Measurements from ENCODE around the gene MIDN. TPM values are rescaled to one million over a fixed set of nuclear protein-coding genes. Genes with fewer than 3 reads are reported as not detected.
"Not testable (repeated sequence)": the region's sequence is repeated elsewhere in the genome, so short reads cannot be mapped to it uniquely, and the experiment has no call there.

The MIDN gene
- 10 to 100 TPM; 12.4 to 65.0 (median 40.4) TPM for total RNA-seq

DNA sequence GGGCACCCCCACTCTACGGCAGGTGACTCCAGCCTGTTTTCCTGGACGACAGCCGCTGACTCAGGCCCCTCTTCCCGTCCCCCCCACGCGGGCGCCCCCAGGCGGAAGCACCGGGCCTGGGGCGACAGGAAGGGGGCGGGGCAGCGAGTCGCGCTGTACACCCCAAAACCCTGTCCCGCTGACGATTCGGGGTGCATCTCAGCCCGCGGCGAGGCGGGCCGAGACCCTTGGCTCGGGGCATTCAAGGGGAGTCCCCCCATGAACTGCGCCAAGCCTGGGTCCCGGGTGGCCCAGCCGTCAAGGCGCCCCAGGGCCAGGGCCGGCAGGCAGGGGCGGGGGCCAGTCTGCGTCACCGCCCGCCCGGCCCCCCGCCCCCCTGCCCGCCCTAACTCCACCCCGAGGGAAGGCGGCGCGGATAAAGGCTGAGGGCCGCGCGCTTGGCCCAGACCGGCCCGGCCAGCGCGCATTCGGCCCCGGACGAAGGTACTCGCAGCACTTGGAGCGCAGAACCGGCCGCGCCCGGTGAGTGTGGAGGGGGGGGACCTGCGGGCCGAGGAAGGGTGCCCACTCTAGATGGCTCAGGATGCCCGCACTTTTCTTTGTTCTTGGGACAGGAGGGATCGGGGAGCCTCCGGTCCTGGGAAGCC lies at the start of gene MIDN:
Gene MIDN, plus strand, starts transcription at position 445 of the 647 bp plus-strand sequence. CDS start 1,714 bp downstream, outside the sequence.
- TF ChIP-seq, protein P1, sequence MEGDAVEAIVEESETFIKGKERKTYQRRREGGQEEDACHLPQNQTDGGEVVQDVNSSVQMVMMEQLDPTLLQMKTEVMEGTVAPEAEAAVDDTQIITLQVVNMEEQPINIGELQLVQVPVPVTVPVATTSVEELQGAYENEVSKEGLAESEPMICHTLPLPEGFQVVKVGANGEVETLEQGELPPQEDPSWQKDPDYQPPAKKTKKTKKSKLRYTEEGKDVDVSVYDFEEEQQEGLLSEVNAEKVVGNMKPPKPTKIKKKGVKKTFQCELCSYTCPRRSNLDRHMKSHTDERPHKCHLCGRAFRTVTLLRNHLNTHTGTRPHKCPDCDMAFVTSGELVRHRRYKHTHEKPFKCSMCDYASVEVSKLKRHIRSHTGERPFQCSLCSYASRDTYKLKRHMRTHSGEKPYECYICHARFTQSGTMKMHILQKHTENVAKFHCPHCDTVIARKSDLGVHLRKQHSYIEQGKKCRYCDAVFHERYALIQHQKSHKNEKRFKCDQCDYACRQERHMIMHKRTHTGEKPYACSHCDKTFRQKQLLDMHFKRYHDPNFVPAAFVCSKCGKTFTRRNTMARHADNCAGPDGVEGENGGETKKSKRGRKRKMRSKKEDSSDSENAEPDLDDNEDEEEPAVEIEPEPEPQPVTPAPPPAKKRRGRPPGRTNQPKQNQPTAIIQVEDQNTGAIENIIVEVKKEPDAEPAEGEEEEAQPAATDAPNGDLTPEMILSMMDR (IDR thresholded peaks at IDR 0.05), result peak in 3 of 6 experiments; percentile 21 to 32 (median 21)
- peak in 3 of 4 donors; percentile 32 to 91 (median 85) for TF ChIP-seq POLR2A (IDR thresholded peaks at IDR 0.05)
- H3K27me3 ChIP-seq, result no peaks in the 10 kb centered on the region
- peak within 1 kb of the TSS; percentile 96 to 100 (median 100) for H3K27ac ChIP-seq
- intact Hi-C loops (cut with DNase I), result no loop called here
- DNase-seq, result no peak
- peaks cover 0 to 35% (median 8%) of the 10 kb centered on the region in 3 donors for H3K36me3 ChIP-seq
- peak within 1 kb of the TSS; percentile 73 to 98 (median 90) for H3K4me3 ChIP-seq
- H3K9me3 ChIP-seq, result no peaks in the 10 kb centered on the region
- peaks cover 49 to 79% (median 59%) of the 10 kb centered on the region in 3 donors for H3K4me1 ChIP-seq
- 0% methylated on average over 3 to 9 of the region's 60 CpGs for WGBS, 2 donors

DNA sequence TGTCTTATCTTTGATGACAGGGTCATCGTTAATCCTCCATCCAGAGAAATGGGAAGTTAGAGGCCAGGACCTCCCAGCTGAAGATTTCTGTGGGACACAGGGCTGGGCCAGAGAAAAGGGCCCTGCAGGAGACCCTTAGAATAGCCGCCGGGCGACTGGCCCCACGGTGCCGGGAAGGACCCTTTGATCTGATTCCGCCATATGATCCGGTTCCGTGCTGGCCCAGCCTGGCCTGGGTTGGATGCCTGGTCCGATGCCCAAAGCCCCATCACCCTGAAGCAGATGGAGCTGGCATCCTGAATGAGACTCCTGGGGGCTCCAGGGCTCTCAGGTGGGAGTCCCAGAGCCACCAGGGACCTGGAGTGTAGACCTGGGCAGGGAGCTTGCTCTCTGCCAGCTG lies 48.9 kb upstream of the MIDN start:
- TF ChIP-seq, protein P1 (IDR thresholded peaks at IDR 0.05), result no peak
- no peak for TF ChIP-seq POLR2A (IDR thresholded peaks at IDR 0.05)
- H3K27ac ChIP-seq, result no peak overlapping the region
- DNase-seq, result no peak
- intact Hi-C loops (cut with DNase I), result no loop called here
- H3K27me3 ChIP-seq, result no peaks in the 10 kb centered on the region
- 89 to 91% methylated on average over 9 of the region's 10 CpGs for WGBS, 2 donors
- H3K4me3 ChIP-seq, result no peak overlapping the region
- no peaks in the 10 kb centered on the region for H3K9me3 ChIP-seq
- H3K4me1 ChIP-seq, result peaks cover 0 to 15% (median under 1%) of the 10 kb centered on the region in 3 donors
- no peaks in the 10 kb centered on the region for H3K36me3 ChIP-seq

DNA sequence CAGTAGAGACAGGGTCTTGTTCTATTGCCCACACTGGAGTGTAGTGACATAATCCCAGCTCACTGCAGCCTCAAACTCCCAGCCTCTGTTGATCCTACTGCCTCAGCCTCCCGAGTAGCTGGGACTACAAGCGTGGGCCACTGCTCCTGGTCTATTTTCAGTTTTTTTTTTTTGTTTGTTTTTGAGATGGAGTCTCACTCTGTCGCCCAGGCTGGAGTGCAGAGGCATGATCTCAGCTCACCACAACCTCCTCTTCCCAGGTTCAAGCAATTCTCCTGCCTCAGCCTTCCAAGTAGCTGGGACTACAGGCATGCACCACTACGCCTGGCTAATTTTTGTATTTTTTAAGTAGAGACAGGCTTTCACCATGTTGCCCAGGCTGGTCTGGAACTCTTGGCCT lies 47.8 kb upstream of the MIDN start:
- H3K4me1 ChIP-seq, result peaks cover 0 to 21% (median 5%) of the 10 kb centered on the region in 3 donors
- H3K27me3 ChIP-seq; H3K36me3 ChIP-seq; intact Hi-C loops (cut with DNase I); H3K27ac ChIP-seq; H3K9me3 ChIP-seq; H3K4me3 ChIP-seq; DNase-seq: not testable (repeated sequence)
- WGBS, 2 donors, result 82 to 93% methylated on average over 4 of the region's 4 CpGs

DNA sequence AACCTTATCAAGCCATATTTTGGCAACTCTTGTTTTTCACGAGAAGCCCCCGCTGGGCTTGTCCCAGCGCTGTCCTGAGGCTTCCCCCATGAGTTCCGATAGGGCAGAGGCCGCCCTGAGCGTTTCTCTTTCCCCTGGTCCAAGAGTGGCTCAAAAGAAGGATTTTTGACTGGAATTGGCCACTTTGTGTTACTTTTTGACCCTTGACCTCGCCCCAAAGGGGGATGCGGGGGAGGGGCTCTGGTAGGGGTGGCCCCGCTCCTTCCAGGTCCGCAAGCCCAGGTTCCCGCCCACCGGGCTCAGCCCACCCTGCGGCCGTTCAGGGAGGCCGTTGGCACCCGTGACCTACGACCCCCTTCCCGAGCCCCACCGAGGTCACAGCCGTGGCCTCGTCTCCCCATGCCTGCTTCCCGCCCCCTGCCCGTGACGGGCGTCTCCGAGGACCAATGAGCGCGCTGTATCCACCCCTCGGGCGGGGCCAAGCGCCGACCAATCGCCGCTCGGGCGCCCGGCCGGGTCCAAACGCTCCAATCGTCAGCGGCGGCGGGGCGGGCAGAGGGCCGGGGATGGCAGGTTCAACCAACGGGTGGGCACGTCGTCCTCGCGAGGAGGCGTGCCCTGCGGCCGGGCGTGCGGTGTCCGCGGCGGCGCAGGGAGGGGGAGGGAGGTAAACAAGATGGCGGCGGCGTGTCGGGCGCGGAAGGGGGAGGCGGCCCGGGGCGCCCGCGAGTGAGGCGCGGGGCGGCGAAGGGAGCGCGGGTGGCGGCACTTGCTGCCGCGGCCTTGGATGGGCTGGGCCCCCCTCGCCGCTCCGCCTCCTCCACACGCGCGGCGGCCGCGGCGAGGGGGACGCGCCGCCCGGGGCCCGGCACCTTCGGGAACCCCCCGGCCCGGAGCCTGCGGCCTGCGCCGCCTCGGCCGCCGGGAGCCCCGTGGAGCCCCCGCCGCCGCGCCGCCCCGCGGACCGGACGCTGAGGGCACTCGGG lies 43.0 kb upstream of the MIDN start, which contains the start of gene STK11:
Gene STK11, plus strand, starts transcription at position 665 of the 986 bp plus-strand sequence. CDS start 1,136 bp downstream, outside the sequence.
- Histone ChIP-seq H3K27ac (peak within 1 kb of the TSS; percentile 85 to 93 (median 90)), H3K4me3 (peak within 1 kb of the TSS; percentile 59 to 81 (median 71)), H3K36me3 (peaks cover 0 to 6% (median 0%) of the 10 kb centered on the region in 3 donors), H3K4me1 (peaks cover 31 to 63% (median 32%) of the 10 kb centered on the region in 3 donors), H3K27me3 (no peaks in the 10 kb centered on the region), H3K9me3 (no peaks in the 10 kb centered on the region)
- TF ChIP-seq, protein P1 (IDR thresholded peaks at IDR 0.05), result peak in 1 of 6 experiments; percentile 4
- peak in 3 of 4 donors; percentile 63 to 88 (median 64) for TF ChIP-seq POLR2A (IDR thresholded peaks at IDR 0.05)
- intact Hi-C loops (cut with DNase I), result no loop called here
- WGBS, 2 donors, result 7 to 68% methylated on average over 4 to 33 of the region's 114 CpGs
- peak; percentile 94 for DNase-seq

DNA sequence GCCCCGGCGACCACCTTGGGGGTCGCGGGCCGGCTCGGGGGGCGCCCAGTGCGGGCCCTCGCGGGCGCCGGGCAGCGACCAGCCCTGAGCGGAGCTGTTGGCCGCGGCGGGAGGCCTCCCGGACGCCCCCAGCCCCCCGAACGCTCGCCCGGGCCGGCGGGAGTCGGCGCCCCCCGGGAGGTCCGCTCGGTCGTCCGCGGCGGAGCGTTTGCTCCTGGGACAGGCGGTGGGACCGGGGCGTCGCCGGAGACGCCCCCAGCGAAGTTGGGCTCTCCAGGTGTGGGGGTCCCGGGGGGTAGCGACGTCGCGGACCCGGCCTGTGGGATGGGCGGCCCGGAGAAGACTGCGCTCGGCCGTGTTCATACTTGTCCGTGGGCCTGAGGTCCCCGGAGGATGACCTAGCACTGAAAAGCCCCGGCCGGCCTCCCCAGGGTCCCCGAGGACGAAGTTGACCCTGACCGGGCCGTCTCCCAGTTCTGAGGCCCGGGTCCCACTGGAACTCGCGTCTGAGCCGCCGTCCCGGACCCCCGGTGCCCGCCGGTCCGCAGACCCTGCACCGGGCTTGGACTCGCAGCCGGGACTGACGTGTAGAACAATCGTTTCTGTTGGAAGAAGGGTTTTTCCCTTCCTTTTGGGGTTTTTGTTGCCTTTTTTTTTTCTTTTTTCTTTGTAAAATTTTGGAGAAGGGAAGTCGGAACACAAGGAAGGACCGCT lies 42.1 kb upstream of the MIDN start:
- Histone ChIP-seq H3K4me1 (peaks cover 39 to 72% (median 40%) of the 10 kb centered on the region in 3 donors), H3K36me3 (peaks cover 0 to 15% (median 0%) of the 10 kb centered on the region in 3 donors), H3K4me3 (peak overlapping the region; percentile 59 to 81 (median 71)), H3K27me3 (no peaks in the 10 kb centered on the region), H3K27ac (peak overlapping the region; percentile 85 to 91 (median 88)), H3K9me3 (no peaks in the 10 kb centered on the region)
- intact Hi-C loops (cut with DNase I), result no loop called here
- 0 to 2% methylated on average over 7 to 28 of the region's 78 CpGs for WGBS, 2 donors
- TF ChIP-seq, protein P1 (IDR thresholded peaks at IDR 0.05), result no peak
- no peak for TF ChIP-seq POLR2A (IDR thresholded peaks at IDR 0.05)
- no peak for DNase-seq
